Hepatic stellate cell (primary cell): ENCODE results near the gene LARP4B.

Source experiments
- DNase-seq: peaks from one replicate; pipeline ENCODE4 v3.0.0; 2011; ENCODE audit warnings: low spot score

The LARP4B gene

DNA sequence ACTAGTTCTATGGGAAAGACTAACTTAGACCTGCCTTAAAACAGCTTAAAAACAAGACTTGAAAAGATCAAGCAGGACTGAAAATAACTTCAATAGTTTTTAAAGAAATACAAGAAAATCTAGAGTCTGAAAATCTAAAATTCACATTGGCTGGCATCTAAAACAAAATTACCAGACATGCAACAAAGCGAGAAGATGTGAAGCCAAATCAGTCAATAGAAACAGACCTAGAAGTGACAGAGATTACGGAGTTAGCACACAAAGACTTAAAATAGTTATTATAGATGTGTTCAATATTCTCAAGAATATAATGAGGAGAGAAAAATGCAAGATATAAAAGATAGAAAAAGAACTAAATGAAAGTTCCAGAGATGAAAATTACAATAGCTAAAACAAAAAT, 163.7 kb downstream of the LARP4B start:
- DNase-seq, result no peak

DNA sequence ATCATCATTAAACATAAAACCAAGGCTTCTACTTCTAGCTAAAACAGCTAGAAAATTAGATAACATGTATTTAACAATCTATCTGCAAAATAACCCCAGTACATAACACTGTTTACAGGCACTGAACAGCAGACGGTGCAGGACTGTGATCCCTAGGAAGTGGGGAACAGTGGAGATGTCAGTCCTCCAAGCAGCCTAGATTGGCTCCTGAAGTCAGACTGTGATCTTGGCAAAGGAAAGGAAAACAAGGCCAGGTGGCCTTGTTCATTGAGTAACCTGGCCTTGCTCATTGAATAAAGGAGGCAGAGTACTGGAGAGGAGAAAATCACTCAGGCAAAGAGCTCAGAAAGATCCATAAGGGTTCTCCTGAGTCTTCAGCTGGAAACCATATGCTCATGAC, 164.3 kb downstream of the LARP4B start:
- DNase-seq, result no peak

DNA sequence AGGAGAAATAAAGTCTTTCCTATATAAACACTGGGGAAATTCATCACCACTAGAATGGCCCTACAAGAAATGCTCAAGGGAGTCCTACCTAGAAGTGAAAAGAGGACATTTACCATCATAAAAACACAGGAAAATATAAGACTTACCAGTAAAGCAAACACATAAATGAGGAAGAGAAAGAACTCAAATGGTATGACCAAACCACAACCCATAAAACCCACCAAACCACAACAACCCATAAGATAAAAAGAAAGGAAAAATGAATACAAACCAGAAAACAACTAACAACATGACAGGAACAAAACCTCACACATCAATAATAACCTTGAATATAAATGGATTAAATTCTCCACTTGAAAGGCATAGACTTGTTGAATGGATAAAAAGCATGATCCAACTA, 170.1 kb downstream of the LARP4B start:
- DNase-seq, result no peak

DNA sequence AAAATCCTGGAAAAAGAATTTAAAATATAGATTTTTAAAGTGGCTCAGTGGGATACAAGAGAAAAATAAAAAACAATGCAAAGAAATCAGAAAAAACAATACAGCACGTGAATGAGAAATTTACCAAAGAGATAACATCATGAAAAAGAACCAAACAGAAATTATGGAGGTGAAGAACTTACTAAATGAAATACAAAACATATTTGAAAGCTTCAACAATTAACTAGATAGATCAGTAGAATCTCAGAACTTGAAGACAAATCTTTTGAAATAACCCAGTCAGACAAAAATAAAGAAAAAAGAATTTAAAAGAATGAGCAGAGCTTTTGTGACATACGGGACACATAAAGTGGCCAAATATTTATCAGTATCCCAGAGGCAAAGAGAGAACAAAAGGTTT, 170.9 kb downstream of the LARP4B start:
- no peak for DNase-seq

DNA sequence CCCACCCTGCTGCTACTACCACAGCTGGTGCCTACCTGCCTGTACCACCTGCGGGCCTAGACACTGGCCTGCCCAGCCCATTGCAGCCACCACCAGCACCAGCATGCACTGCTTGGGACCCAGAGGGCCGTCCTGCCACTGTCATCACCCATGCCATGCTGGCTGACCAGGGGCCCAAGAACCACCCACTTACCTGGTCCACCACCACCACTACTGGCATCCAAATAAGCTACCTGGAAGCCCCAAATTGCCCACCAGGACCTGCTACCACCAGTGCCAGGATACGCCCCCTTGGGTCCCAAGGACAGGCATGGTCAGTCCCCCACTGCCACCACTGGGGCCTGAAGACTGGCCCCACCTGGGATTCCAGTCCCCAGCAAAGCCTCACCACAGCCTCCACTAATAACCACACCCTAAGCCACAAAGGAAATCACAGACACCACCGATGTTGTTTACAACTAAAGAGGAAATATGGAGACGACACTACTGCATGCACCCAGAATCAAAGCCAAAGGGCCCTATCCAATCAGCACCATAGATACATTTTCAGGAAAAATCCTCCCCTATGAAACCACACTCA, 171.5 kb downstream of the LARP4B start:
- DNase-seq, result no peak
